Uterus (tissue), 2 donors: ENCODE measurements around the gene KLHL28.

Experiments
- CTCF ChIP-seq, 4 experiments: fragments of 200-600 bp in 2 of 4; fragments of 450-650 bp in 2 of 4; sonication (generic) in 2 of 4; IDR thresholded peaks; one replicate each; pipeline ENCODE4 v1.5.1; 2016 to 2019; ENCODE audit warnings: antibody characterized with exemption in 4 of 4, mild to moderate bottlenecking in 2 of 4, moderate library complexity in 1 of 4
- POLR2A ChIP-seq, 2 donors: fragments of 450-650 bp; IDR thresholded peaks; one replicate each; pipeline ENCODE4 v1.6.1; 2016; ENCODE audit warnings: antibody characterized with exemption in 2 of 2, mild to moderate bottlenecking in 1 of 2, moderate library complexity in 1 of 2

GRCh38 chr14:44887596-44887955 lies 74.2 kb downstream of the KLHL28 start:
- no peak for TF ChIP-seq POLR2A (IDR thresholded peaks at IDR 0.05)
- TF ChIP-seq CTCF (IDR thresholded peaks at IDR 0.05), result no peak
